LNCaP clone FGC (cell line): ENCODE data around the gene SPOPL.

Source experiments
- DNase-seq: peaks from one replicate; pipeline ENCODE4 v3.0.0-alpha.2; 2011; ENCODE audit warnings: low read depth
- H3K4me3 ChIP-seq: 2 replicates; pipeline ENCODE4 v1.5.1; 2011; ENCODE audit warnings: mild to moderate bottlenecking, low read depth, low read length, control low read depth
- TF ChIP-seq, protein P1 (sequence below): IDR thresholded peaks from 2 replicates; pipeline ENCODE4 v1.5.1; 2012; ENCODE audit warnings: mild to moderate bottlenecking; ENCODE audit not compliant: control insufficient read depth, insufficient read depth; ENCODE audit errors: extremely low read depth

Gene SPOPL

DNA sequence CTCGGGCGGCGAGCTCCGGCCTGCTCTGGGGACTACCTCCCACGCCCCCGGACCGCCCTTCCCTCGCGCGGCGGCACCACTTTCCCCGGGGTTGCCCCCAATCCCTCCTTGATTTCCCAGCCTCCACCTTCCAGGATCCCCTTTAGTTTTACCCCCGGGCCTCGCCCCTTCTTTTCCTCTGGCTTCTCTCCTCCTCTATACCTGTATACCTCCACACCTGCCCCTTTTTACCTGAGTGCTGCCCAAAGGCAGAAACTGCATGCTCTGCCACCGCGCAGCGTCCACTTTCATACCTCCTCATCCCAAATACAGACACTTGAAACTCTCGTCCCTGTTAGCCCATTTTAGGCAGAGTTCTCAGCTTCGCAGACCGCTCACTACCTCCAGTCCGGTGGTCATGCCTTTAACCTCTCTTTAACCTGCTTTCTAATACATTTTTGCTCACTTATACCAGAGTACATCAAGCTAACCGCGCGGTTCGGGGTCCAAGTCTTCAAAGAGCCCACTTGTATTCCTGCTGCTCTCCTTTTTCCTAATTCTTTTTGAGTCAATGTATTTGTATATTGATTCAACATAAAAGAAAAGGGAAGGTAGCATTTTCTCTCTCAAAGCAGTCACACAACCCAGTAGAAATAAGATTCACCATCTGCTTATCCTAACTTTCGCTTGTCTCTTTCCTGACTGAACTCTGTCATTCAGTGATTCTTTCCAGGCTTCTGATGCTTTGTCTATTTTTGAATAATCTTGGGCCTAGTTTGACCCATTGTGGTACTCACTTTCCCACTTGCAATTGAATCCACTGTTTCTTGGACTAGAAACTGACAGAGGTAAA lies 901 bp downstream of the SPOPL start:
- DNase-seq = no peak
- TF ChIP-seq, protein P1, sequence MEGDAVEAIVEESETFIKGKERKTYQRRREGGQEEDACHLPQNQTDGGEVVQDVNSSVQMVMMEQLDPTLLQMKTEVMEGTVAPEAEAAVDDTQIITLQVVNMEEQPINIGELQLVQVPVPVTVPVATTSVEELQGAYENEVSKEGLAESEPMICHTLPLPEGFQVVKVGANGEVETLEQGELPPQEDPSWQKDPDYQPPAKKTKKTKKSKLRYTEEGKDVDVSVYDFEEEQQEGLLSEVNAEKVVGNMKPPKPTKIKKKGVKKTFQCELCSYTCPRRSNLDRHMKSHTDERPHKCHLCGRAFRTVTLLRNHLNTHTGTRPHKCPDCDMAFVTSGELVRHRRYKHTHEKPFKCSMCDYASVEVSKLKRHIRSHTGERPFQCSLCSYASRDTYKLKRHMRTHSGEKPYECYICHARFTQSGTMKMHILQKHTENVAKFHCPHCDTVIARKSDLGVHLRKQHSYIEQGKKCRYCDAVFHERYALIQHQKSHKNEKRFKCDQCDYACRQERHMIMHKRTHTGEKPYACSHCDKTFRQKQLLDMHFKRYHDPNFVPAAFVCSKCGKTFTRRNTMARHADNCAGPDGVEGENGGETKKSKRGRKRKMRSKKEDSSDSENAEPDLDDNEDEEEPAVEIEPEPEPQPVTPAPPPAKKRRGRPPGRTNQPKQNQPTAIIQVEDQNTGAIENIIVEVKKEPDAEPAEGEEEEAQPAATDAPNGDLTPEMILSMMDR = no peak
- H3K4me3 ChIP-seq = peak overlapping the region; percentile 77

DNA sequence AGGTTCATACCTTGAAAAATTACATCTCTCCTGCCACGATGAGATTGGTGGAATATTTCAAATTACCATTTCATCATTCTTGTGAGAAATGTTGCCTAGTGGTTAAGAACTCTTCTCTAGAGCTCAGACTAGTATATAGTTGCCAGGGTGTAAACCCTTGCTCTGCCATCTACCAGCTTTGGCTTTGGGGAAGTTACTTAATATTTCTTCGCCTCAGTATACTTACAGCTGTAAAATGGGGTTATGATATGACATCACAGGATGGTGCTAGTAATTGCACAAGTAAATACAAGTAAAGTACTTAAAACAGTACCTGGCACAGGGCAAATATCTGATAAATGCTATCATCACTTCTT lies 1.5 kb downstream of the SPOPL start:
- DNase-seq = no peak
- peak overlapping the region; percentile 77 for H3K4me3 ChIP-seq
- TF ChIP-seq, protein P1 = no peak

DNA sequence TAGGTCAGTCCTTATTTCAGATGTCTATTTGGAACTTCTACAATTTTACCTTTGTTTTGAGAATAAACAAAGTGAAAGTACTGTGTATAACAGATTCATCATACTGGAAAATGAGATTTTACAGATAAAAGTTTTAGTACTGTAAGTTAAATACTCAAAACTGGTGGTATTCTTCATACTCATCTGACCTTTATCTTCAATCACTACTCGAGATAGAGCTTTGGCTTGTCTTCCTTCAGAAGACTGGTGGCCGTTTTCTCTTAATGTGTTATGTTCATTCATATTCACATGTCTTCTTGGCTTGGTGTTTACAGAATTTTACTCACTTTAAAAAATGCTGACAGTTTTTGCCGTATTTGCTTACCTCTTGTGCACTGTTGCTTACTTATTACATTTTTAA lies 2.1 kb downstream of the SPOPL start:
- no peak for DNase-seq
- no peak overlapping the region; the same call in 1 of the 2 replicates for H3K4me3 ChIP-seq
- TF ChIP-seq, protein P1 = no peak

DNA sequence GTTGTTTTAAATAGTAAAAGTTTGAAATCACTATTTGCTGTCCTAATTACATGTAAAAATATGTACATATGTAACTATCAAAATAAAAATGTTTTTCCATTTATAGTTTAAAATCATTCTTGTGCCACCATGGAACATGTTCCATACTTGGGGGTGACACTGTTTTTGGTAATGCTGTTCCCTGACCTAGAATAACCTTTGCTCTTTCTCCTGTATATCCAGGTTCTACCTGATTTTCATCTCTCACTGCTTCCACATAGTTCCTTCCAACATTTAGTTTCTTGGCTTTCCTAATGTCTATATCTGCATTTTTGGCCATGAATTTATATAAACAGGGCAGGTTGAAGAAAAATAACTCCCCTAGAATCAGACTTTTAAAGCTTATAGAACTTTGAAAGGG lies 2.5 kb downstream of the SPOPL start:
- no peak overlapping the region for H3K4me3 ChIP-seq
- TF ChIP-seq, protein P1 = no peak
- no peak for DNase-seq

DNA sequence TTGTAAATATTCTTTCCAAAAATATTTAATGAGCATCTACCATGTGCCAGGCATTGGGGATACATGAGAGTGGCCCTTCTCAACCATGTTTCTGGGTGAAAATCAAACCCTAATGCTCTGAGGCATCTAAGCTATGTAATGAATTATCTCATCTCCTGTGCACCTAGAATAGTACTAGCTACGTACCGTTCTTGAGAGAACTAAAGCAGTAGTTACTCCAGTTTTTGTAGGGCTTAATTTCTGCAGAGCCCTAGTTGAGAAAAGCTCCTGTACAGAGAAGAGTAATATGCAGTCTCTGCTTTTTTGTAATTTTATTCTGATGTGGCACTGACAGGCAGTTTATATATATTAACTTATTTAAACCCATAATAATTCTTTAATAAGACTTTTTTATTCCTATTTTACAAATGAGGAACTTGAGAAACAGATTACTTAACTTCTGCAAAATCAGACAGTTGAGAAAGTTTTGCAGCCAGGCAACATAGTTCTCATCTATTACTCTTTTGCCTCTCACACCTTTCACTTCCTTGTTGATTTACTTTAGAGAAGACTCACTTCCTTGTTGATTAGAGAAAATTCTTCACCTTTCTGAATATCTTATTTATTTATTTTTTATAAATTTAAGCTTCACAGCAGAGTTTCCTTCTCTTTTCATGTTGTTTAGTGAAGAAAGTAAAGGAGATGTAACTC lies 3.1 kb downstream of the SPOPL start:
- TF ChIP-seq, protein P1 = no peak
- H3K4me3 ChIP-seq = no peak overlapping the region
- no peak for DNase-seq

DNA sequence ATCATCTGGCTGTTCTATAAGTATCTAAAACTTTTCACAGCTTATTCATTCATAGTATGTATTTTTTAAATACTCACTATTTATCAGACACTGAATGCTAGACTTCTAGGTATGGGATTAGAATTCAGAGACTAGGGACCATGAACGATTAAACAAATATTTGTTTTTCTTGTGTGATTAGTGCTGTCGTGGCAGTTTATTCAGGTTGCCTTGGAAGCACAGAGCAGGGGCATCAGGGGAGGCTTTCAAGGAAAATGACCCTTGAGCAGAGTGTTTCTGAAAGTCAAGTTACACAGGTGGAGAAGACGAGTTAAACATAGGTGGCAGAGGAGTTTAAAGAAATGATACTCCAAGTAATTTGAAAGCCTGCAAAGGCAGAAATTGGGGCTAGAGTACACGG lies 5.7 kb downstream of the SPOPL start:
- TF ChIP-seq, protein P1 = no peak
- DNase-seq = no peak
- no peak overlapping the region for H3K4me3 ChIP-seq

DNA sequence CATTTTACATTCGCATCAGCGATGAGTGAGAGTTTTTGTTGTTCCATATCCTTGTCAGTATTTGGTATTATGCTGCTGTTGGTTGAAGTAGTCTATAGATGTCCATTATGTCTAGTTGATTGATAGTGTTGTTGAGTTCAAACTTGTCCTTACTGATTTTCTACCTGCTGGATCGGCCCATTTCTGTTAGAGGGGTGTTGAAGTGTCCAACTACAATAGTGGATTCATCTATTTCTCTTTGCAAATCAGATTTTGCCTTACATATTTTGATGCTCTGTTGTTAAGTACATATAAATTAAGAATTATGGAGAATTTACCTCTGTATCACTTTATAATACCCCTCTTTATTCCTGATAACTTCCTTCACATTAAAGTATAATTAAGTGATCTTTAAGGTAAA lies 8.7 kb downstream of the SPOPL start:
- no peak overlapping the region for H3K4me3 ChIP-seq
- TF ChIP-seq, protein P1 = no peak
- DNase-seq = no peak
